ENCODE results near the gene RAB20.

Gene RAB20

GRCh38 chr13:110590577-110590976 is 29.1 kb upstream of the RAB20 start:
- Histone ChIP-seq H3K27me3 (ENCODE audit: insufficient read depth, poor library complexity, severe bottlenecking) (no peaks in the 10 kb centered on the region), H3K4me3 (replicated peaks; ENCODE audit: insufficient read depth, low read length) (no peak overlapping the region), H3K27ac (replicated peaks) (no peak overlapping the region)
- DNase-seq (ENCODE audit: low read depth in 1 of 2, low spot score in 1 of 2): no peak
- TF ChIP-seq CTCF (IDR thresholded peaks at IDR 0.05; ENCODE audit: insufficient read depth, low read length): no peak
- no peak for TF ChIP-seq REST (IDR thresholded peaks at IDR 0.05; ENCODE audit: insufficient replicate concordance, low read depth)
- TF ChIP-seq POLR2AphosphoS5 (IDR thresholded peaks at IDR 0.05; ENCODE audit: low read depth): no peak
- TF ChIP-seq SPI1 (IDR thresholded peaks at IDR 0.05; ENCODE audit: borderline replicate concordance, low read depth): no peak
- TF ChIP-seq GABPA (IDR thresholded peaks at IDR 0.05; ENCODE audit: low read depth): no peak

- Histone ChIP-seq H3K27me3 (ENCODE audit: insufficient read depth, poor library complexity, severe bottlenecking) (no peaks in the 10 kb centered on the region), H3K27ac (replicated peaks) (no peak overlapping the region), H3K4me3 (replicated peaks; ENCODE audit: insufficient read depth, low read length) (no peak overlapping the region)
- no peak for TF ChIP-seq REST (IDR thresholded peaks at IDR 0.05; ENCODE audit: insufficient replicate concordance, low read depth)
- TF ChIP-seq CTCF (IDR thresholded peaks at IDR 0.05; ENCODE audit: insufficient read depth, low read length): no peak
- TF ChIP-seq SPI1 (IDR thresholded peaks at IDR 0.05; ENCODE audit: borderline replicate concordance, low read depth): no peak
- TF ChIP-seq POLR2AphosphoS5 (IDR thresholded peaks at IDR 0.05; ENCODE audit: low read depth): no peak
- TF ChIP-seq GABPA (IDR thresholded peaks at IDR 0.05; ENCODE audit: low read depth): no peak
- DNase-seq (ENCODE audit: low read depth in 1 of 2, low spot score in 1 of 2): no peak
Measured at GRCh38 chr13:110589793-110590390, 28.4 kb upstream of the RAB20 start.

- Histone ChIP-seq H3K27me3 (ENCODE audit: insufficient read depth, poor library complexity, severe bottlenecking) (no peaks in the 10 kb centered on the region), H3K27ac (replicated peaks) (no peak overlapping the region), H3K4me3 (replicated peaks; ENCODE audit: insufficient read depth, low read length) (no peak overlapping the region)
- no peak for TF ChIP-seq POLR2AphosphoS5 (IDR thresholded peaks at IDR 0.05; ENCODE audit: low read depth)
- TF ChIP-seq CTCF (IDR thresholded peaks at IDR 0.05; ENCODE audit: insufficient read depth, low read length): no peak
- TF ChIP-seq REST (IDR thresholded peaks at IDR 0.05; ENCODE audit: insufficient replicate concordance, low read depth): no peak
- no peak for TF ChIP-seq SPI1 (IDR thresholded peaks at IDR 0.05; ENCODE audit: borderline replicate concordance, low read depth)
- no peak for TF ChIP-seq GABPA (IDR thresholded peaks at IDR 0.05; ENCODE audit: low read depth)
- no peak for DNase-seq (ENCODE audit: low read depth in 1 of 2, low spot score in 1 of 2)
Measured at GRCh38 chr13:110583178-110583865, 21.8 kb upstream of the RAB20 start.
